Activated CD8-positive, alpha-beta memory T cell treated with anti-CD3 and anti-CD28 coated beads, Interleukin-2, amount 10 ng/mL, durations not matched to agents 7 days and 5 days (primary cell): ENCODE measurements around the gene ING1. TPM values are rescaled to one million over a fixed set of nuclear protein-coding genes. Genes with fewer than 3 reads are reported as not detected.

Experiments
- ATAC-seq: fragments of 150-1000 bp; cut with Tn5 transposase; one replicate; pipeline ENCODE4 v1.10.0; 2021; ENCODE audit warnings: moderate library complexity
- CTCF ChIA-PET: fragments of 350-600 bp; sonication (Branson Sonifier 250); formaldehyde crosslinking; loops from one replicate; lab custom pipeline; 2021; ENCODE audit warnings: antibody characterized with exemption; lab: Charles Lee
- DNase-seq: peaks from one replicate; pipeline ENCODE4 v3.0.0-alpha.2; 2020
- H3K27ac Mint-ChIP-seq: one replicate; pipeline ENCODE4 v1.8.0; 2021; ENCODE audit warnings: mild to moderate bottlenecking, mixed read lengths
- H3K27me3 Mint-ChIP-seq: one replicate; pipeline ENCODE4 v1.8.0; 2021; ENCODE audit warnings: mixed read lengths
- H3K36me3 Mint-ChIP-seq: one replicate; pipeline ENCODE4 v1.8.0; 2021; ENCODE audit warnings: mild to moderate bottlenecking, mixed read lengths
- H3K4me1 Mint-ChIP-seq: one replicate; pipeline ENCODE4 v1.8.0; 2021; ENCODE audit warnings: mixed read lengths
- H3K4me3 Mint-ChIP-seq: one replicate; pipeline ENCODE4 v1.8.0; 2021; ENCODE audit warnings: mild to moderate bottlenecking, moderate library complexity, mixed read lengths
- H3K9me3 Mint-ChIP-seq: one replicate; pipeline ENCODE4 v1.8.0; 2022; ENCODE audit warnings: low read depth, mixed read lengths
- total RNA-seq, 2 experiments: library from RNA; stranded (reverse); gene quantifications; one replicate each; pipeline ENCODE4 v1.2.3, GENCODE V29; 2021

Gene ING1
- total RNA-seq, 2 experiments from 2014 or later = 15.3 to 21.6 TPM

- CTCF ChIA-PET = no interaction called here
- Mint-ChIP-seq H3K27me3 (peaks cover 38% of the 10 kb centered on the region), H3K4me1 (peaks cover 6% of the 10 kb centered on the region), H3K9me3 (no peaks in the 10 kb centered on the region), H3K27ac (no peak overlapping the region), H3K36me3 (no peaks in the 10 kb centered on the region), H3K4me3 (no peak overlapping the region)
- DNase-seq (no peak), ATAC-seq (no peak)
Observed at GRCh38 chr13:110772091-110772984, 58.8 kb downstream of the ING1 start.

Other genes starting within 250 kb of the ING1 start
- 1 to 10 TPM; 1.1 to 3.8 TPM for gene RAB20, start 152.0 kb upstream of the ING1 start, total RNA-seq
- gene NAXD, start 98.2 kb upstream of the ING1 start, total RNA-seq = 10 to 100 TPM; 26.3 to 29.5 TPM
- gene CARS2, start 7.6 kb upstream of the ING1 start, total RNA-seq = 10 to 100 TPM; 72.0 to 75.9 TPM
- gene ANKRD10, start 201.4 kb downstream of the ING1 start, total RNA-seq = 100 to 1,000 TPM; 120 to 143 TPM